ENCODE measurements around the gene USP16. TPM values are rescaled to one million over a fixed set of nuclear protein-coding genes. Genes with fewer than 3 reads are reported as not detected.
"Not testable (repeated sequence)": the region's sequence is repeated elsewhere in the genome, so short reads cannot be mapped to it uniquely, and the experiment has no call there.

USP16 gene
- total RNA-seq, 1 donor from 2014 or later: 7.2 TPM

GRCh38 chr21:29074783-29075182 is 50.3 kb downstream of the USP16 start:
- intact Hi-C loops (cut with DNase I): no loop called here
- Histone ChIP-seq H3K4me3 (no peak overlapping the region), H3K9me3 (no peaks in the 10 kb centered on the region), H3K27me3 (no peaks in the 10 kb centered on the region), H3K36me3 (peaks cover 0 to 4% of the 10 kb centered on the region in 2 donors), H3K4me1 (peaks cover 0 to 12% of the 10 kb centered on the region in 2 donors), H3K27ac (no peak overlapping the region)
- no peak for DNase-seq (ENCODE audit: low spot score in 2 of 2)
- TF ChIP-seq CTCF (IDR thresholded peaks at IDR 0.05): no peak

DNA sequence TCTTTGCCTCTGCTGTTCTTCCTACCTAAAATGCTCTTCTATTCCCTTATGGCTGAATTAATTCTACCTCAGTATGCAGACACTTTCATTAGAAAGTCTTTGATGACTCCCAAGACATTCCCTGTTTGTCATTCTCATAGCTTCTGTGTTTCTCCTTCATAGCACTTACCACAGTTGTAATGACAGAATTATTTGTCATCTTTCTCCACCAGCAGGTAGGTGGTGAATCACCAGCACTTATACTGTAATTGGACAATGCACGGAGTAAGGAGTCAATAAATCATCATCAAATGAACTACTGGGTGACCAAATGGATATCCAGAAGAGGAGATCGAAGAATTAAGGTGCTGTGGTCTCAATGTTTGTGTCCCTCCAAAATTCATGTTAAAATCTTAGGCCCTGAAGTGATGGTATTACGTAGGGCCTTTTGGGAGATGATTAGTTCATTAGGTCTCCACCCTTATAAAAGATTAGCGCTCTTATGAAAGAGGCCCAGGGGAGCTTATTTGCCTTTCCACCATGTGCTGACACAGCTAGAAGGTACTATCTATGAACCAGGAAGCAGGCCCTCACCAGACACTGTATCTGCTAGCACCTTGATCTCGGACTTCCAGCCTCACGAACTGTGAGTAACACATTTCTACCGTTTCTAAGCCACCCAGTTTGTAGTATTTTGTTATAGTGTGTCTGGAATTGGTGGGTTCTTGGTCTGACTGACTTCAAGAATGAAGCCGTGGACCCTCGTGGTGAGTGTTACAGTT is 51.4 kb downstream of the USP16 start:
- Histone ChIP-seq H3K36me3 (no peaks in the 10 kb centered on the region), H3K27ac (peak overlapping the region; percentile 79 to 94), H3K9me3 (no peaks in the 10 kb centered on the region), H3K4me3 (peak overlapping the region; percentile 56 to 84), H3K4me1 (peaks cover 0 to 18% of the 10 kb centered on the region in 2 donors), H3K27me3 (no peaks in the 10 kb centered on the region)
- no peak for TF ChIP-seq CTCF (IDR thresholded peaks at IDR 0.05)
- no peak for DNase-seq (ENCODE audit: low spot score in 2 of 2)
- intact Hi-C loops (cut with DNase I): no loop called here

DNA sequence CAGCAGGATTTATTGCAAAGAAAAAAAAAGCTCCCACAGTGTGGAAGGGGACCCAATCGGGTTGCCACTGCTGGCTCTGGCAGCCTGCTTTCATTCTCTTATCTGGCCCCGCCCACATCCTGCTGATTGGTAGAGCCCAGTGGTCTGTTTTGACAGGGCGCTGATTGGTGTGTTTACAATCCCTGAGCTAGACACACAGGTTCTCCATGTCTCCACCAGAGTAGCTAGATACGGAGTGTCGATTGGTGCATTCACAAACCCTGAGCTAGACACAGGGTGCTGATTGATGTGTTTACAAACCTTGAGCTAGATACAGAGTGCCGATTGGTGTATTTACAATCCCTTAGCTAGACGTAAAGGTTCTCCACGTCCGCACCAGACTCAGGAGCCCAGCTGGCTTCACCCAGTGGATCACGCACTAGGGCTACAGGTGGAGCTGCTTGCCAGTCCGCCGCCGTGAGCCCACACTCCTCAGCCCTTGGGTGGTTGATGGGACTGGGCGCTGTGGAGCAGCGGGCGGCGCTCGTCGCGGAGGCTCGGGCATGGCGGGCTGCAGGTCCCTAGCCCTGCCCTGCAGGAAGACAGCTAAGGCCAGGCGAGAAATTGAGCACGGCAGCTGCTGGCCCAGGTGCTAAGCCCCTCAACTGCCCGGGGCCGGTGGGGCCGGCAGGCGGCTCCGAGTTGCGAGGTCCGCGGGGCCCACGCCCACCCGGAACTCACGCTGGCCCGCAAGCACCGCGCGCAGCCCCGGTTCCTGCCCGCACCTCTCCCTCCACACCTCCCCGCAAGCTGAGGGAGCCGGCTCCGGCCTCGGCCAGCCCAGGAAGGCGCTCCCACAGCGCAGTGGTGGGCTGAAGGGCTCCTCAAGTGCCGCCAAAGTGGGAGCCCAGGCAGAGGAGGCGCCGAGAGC is 52.5 kb downstream of the USP16 start:
- H3K27me3 ChIP-seq; intact Hi-C loops (cut with DNase I); H3K36me3 ChIP-seq; H3K9me3 ChIP-seq: not testable (repeated sequence)
- peak overlapping the region; percentile 79 to 94 for H3K27ac ChIP-seq
- H3K4me1 ChIP-seq: peaks cover 0 to 12% of the 10 kb centered on the region in 2 donors
- DNase-seq (ENCODE audit: low spot score in 2 of 2): peak; percentile 78 to 85
- peak overlapping the region; percentile 56 to 84 for H3K4me3 ChIP-seq

- Histone ChIP-seq H3K36me3 (no peaks in the 10 kb centered on the region), H3K27ac (peak overlapping the region; percentile 79 to 94), H3K27me3 (no peaks in the 10 kb centered on the region), H3K4me3 (peak overlapping the region; percentile 56 to 84), H3K9me3 (no peaks in the 10 kb centered on the region), H3K4me1 (peaks cover 0 to 12% of the 10 kb centered on the region in 2 donors)
- no peak for DNase-seq (ENCODE audit: low spot score in 2 of 2)
- TF ChIP-seq CTCF (IDR thresholded peaks at IDR 0.05): no peak
- intact Hi-C loops (cut with DNase I): no loop called here
These were observed 53.2 kb downstream of the USP16 start for GRCh38 chr21:29077651-29078090.

DNA sequence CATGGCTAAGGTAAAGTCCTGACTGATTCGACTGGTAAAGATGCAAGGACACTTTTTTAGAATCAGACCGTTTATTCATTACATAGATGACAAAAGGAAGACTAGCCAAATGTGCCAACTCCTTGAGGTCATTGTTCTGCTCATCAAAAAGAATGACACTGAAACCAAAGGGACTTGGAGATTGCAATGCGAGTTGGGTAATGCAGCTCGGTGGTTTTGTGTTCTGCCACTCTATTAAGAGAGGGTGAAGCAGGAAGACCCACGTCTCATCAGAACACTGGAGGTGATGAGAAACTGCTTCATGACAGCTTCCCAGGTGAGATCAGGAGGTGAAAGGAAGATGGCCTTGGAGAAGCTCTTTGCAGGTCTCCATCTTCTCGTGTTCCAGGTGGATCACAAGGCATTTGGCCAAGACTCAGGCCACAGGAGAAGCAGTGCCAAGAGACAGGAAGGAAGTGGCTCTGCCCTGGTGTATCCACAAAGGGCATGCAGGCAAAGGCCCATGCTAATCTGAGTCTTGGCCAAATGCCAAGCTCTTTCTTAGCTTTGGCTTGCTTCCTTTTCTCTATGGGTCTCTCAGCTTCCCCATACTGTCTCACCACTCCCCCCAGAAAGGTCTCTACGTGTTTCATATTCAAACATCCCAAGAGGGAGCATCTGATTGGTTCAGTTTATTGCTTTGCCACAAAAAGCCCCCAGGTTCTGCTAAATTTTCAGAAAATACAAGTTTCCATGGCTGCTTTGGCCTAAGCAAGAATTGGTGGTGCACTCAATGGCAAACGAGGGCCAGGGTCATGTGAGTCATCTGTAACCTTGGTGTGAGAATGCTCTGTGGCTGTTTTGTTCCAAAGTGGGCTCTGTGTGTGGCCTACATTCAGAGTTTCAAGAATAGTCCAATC is 54.6 kb downstream of the USP16 start:
- TF ChIP-seq CTCF (IDR thresholded peaks at IDR 0.05): no peak
- Histone ChIP-seq H3K4me3 (no peak overlapping the region), H3K36me3 (no peaks in the 10 kb centered on the region), H3K4me1 (peaks cover 0 to 15% of the 10 kb centered on the region in 2 donors), H3K27me3 (no peaks in the 10 kb centered on the region), H3K9me3 (no peaks in the 10 kb centered on the region), H3K27ac (peak overlapping the region; percentile 79 to 94)
- DNase-seq (ENCODE audit: low spot score in 2 of 2): no peak
- intact Hi-C loops (cut with DNase I): no loop called here
